Measurements from ENCODE around the gene SLC35B2.

Gene SLC35B2

GRCh38 chr6:44276667-44277640, 19.6 kb upstream of the SLC35B2 start:
- no peak for TF ChIP-seq CTCF (IDR thresholded peaks at IDR 0.05; ENCODE audit: insufficient read depth, low read depth, low read length, missing control alignments)
- no peak for DNase-seq (ENCODE audit: low read depth)
- H3K4me3 ChIP-seq (ENCODE audit: low read length): no peak overlapping the region

GRCh38 chr6:44275749-44276648, 18.7 kb upstream of the SLC35B2 start:
- H3K4me3 ChIP-seq (ENCODE audit: low read length): no peak overlapping the region
- TF ChIP-seq CTCF (IDR thresholded peaks at IDR 0.05; ENCODE audit: insufficient read depth, low read depth, low read length, missing control alignments): no peak
- DNase-seq (ENCODE audit: low read depth): peak; percentile 39

- no peak for TF ChIP-seq CTCF (IDR thresholded peaks at IDR 0.05; ENCODE audit: insufficient read depth, low read depth, low read length, missing control alignments)
- no peak overlapping the region for H3K4me3 ChIP-seq (ENCODE audit: low read length)
- DNase-seq (ENCODE audit: low read depth): no peak
Observed at GRCh38 chr6:44275271-44275748, 18.0 kb upstream of the SLC35B2 start.

- no peak overlapping the region for H3K4me3 ChIP-seq (ENCODE audit: low read length)
- no peak for TF ChIP-seq CTCF (IDR thresholded peaks at IDR 0.05; ENCODE audit: insufficient read depth, low read depth, low read length, missing control alignments)
- no peak for DNase-seq (ENCODE audit: low read depth)
Observed at GRCh38 chr6:44273617-44274016, 16.3 kb upstream of the SLC35B2 start.

- DNase-seq (ENCODE audit: low read depth): no peak
- no peak overlapping the region for H3K4me3 ChIP-seq (ENCODE audit: low read length)
- TF ChIP-seq CTCF (IDR thresholded peaks at IDR 0.05; ENCODE audit: insufficient read depth, low read depth, low read length, missing control alignments): no peak
Observed at GRCh38 chr6:44272999-44273566, 15.8 kb upstream of the SLC35B2 start.

GRCh38 chr6:44272529-44272928, 15.2 kb upstream of the SLC35B2 start:
- no peak overlapping the region for H3K4me3 ChIP-seq (ENCODE audit: low read length)
- DNase-seq (ENCODE audit: low read depth): no peak
- no peak for TF ChIP-seq CTCF (IDR thresholded peaks at IDR 0.05; ENCODE audit: insufficient read depth, low read depth, low read length, missing control alignments)
